Smooth muscle cell (in vitro differentiated cells): ENCODE data around the gene NINL. TPM values are rescaled to one million over a fixed set of nuclear protein-coding genes. Genes with fewer than 3 reads are reported as not detected.

Source experiments
- DNase-seq: peaks from one replicate; lab custom pipeline; 2025; ENCODE audit not compliant: unreplicated experiment; lab: John Stamatoyannopoulos, UW
- H2AFZ ChIP-seq: fragments of 200-600 bp; sonication (generic); 2 replicates; pipeline ENCODE4 v1.6.0; 2016; ENCODE audit warnings: antibody characterized with exemption, low read depth, mild to moderate bottlenecking
- H3F3A ChIP-seq: fragments of 200-600 bp; sonication (generic); 2 replicates; pipeline ENCODE4 v1.6.0; 2017; ENCODE audit warnings: antibody characterized with exemption, low read depth
- H3K27ac ChIP-seq: fragments of 200-600 bp; sonication (generic); 2 replicates; pipeline ENCODE4 v1.5.1; 2016; ENCODE audit warnings: low read depth, mild to moderate bottlenecking
- H3K27me3 ChIP-seq: fragments of 200-600 bp; sonication (generic); 2 replicates; pipeline ENCODE4 v1.6.1; 2016; ENCODE audit warnings: low read depth, mild to moderate bottlenecking
- H3K36me3 ChIP-seq: fragments of 200-600 bp; sonication (generic); 2 replicates; pipeline ENCODE4 v1.5.1; 2016; ENCODE audit warnings: low read depth
- H3K4me1 ChIP-seq: fragments of 200-600 bp; sonication (generic); 2 replicates; pipeline ENCODE4 v1.5.1; 2016; ENCODE audit warnings: low read depth
- H3K4me2 ChIP-seq: fragments of 200-600 bp; sonication (generic); 2 replicates; pipeline ENCODE4 v1.6.0; 2016; ENCODE audit warnings: mild to moderate bottlenecking
- H3K4me3 ChIP-seq: fragments of 200-600 bp; sonication (generic); 2 replicates; pipeline ENCODE4 v1.5.1; 2016; ENCODE audit warnings: mild to moderate bottlenecking
- H3K79me2 ChIP-seq: fragments of 200-600 bp; sonication (generic); 2 replicates; pipeline ENCODE4 v1.6.0; 2016; ENCODE audit warnings: low read depth, mild to moderate bottlenecking
- H3K9ac ChIP-seq: fragments of 200-600 bp; sonication (generic); 2 replicates; pipeline ENCODE4 v1.6.0; 2016; ENCODE audit warnings: low read depth
- H3K9me3 ChIP-seq: fragments of 200-600 bp; sonication (generic); replicated peaks from 2 replicates; pipeline ENCODE4 v1.5.1; 2016; ENCODE audit warnings: low read depth
- H4K20me1 ChIP-seq: fragments of 200-600 bp; sonication (generic); 2 replicates; pipeline ENCODE4 v1.6.0; 2016; ENCODE audit warnings: low read depth
- WGBS: methylation state at CpG from one replicate; pipeline ENCODE4 v1.1.7; 2016; ENCODE audit warnings: low lambda C conversion rate; 5-methylcytosine and 5-hydroxymethylcytosine counted together
- polyA plus RNA-seq: library from polyadenylated mRNA; unstranded; fragments of >200 nt; fragmentation: Nextera tagmentation; extraction: Ambion mirVana; gene quantifications from 2 replicates; pipeline ENCODE4 v1.2.1, GENCODE V29; 2016
- total RNA-seq: library from RNA; depleted of rRNA; stranded (reverse); fragments of >200 nt; gene quantifications from 2 replicates; pipeline ENCODE4 v1.2.3, GENCODE V29; 2014
- TF ChIP-seq, protein P1 (sequence below): fragments of 200-600 bp; sonication (generic); IDR thresholded peaks from 2 replicates; pipeline ENCODE4 v1.5.1; 2017; ENCODE audit warnings: borderline replicate concordance, mild to moderate bottlenecking, antibody characterized with exemption; ENCODE audit not compliant: insufficient read depth, poor library complexity, severe bottlenecking

Gene NINL
- total and polyA plus RNA-seq, 2 experiments from 2014 or later, result 10.7 to 12.2 TPM

GRCh38 chr20:25574411-25574810 is 10.9 kb downstream of the NINL start:
- H3K36me3 ChIP-seq, result no peaks in the 10 kb centered on the region
- peaks cover 89% of the 10 kb centered on the region for H3K79me2 ChIP-seq
- H4K20me1 ChIP-seq, result peaks cover 95% of the 10 kb centered on the region
- no peak for DNase-seq
- no peaks in the 10 kb centered on the region for H3K9me3 ChIP-seq
- H3K9ac ChIP-seq, result no peak overlapping the region
- TF ChIP-seq, protein P1, sequence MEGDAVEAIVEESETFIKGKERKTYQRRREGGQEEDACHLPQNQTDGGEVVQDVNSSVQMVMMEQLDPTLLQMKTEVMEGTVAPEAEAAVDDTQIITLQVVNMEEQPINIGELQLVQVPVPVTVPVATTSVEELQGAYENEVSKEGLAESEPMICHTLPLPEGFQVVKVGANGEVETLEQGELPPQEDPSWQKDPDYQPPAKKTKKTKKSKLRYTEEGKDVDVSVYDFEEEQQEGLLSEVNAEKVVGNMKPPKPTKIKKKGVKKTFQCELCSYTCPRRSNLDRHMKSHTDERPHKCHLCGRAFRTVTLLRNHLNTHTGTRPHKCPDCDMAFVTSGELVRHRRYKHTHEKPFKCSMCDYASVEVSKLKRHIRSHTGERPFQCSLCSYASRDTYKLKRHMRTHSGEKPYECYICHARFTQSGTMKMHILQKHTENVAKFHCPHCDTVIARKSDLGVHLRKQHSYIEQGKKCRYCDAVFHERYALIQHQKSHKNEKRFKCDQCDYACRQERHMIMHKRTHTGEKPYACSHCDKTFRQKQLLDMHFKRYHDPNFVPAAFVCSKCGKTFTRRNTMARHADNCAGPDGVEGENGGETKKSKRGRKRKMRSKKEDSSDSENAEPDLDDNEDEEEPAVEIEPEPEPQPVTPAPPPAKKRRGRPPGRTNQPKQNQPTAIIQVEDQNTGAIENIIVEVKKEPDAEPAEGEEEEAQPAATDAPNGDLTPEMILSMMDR, result no peak
- no peak overlapping the region for H3K4me2 ChIP-seq
- no peaks in the 10 kb centered on the region for H3F3A ChIP-seq
- no peak overlapping the region for H3K4me3 ChIP-seq
- no peak overlapping the region for H2AFZ ChIP-seq
- no peaks in the 10 kb centered on the region for H3K27me3 ChIP-seq
- 84% methylated on average over 3 of the region's 3 CpGs for WGBS
- H3K4me1 ChIP-seq, result no peaks in the 10 kb centered on the region
- no peak overlapping the region for H3K27ac ChIP-seq

DNA sequence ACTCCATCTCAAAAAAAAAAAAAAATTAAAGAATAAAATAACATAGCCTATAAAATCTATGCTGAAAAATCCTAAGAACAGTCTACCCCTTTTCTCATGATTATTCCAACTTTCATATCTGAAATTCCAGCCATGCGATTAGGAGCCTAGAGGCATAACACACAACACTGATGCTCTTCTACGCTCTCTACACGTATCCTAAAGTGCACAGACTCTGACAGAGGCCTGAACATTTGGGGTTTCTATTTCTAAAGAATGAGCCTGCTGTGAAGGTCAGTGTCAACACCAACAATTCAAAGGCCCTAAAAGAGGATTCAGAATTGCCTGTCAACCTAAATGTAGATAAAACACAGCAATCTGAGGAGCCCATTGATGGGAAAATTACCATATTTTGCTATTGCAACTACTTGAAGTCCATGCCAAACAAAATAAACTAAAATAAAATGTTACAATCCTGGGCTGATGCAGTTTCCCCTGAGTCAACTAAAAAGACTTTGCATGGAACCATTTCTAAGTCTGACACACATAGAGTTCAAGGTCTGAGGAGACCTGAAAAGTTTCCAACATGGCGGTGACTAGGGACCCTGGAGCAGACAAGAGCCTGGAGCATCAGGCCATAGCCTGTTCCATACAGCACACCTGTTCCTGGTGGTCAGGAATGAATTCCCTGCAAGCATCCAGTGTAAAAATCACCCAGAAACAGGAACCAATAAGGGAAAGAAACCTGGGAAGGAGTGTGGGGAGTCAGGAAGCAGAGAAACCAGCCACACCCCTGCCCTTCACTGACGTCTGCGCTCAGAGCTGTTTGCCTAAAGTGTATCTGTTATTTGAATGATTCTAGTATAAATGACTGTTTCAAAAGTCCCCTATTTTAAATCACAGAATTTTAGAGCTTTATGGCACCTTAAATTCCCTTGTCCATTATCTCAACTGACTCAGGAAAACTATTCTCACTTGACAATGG is 11.8 kb downstream of the NINL start:
- Histone ChIP-seq H3K4me1 (no peaks in the 10 kb centered on the region), H3K79me2 (peaks cover 89% of the 10 kb centered on the region), H3K27ac (no peak overlapping the region), H3K9me3 (no peaks in the 10 kb centered on the region), H3K4me2 (no peak overlapping the region), H3K4me3 (no peak overlapping the region), H3K36me3 (no peaks in the 10 kb centered on the region), H4K20me1 (peaks cover 95% of the 10 kb centered on the region), H3K9ac (no peak overlapping the region), H3F3A (no peaks in the 10 kb centered on the region), H3K27me3 (no peaks in the 10 kb centered on the region), H2AFZ (no peak overlapping the region)
- no peak for DNase-seq
- TF ChIP-seq, protein P1, result no peak
- WGBS, result 96% methylated on average over 6 of the region's 6 CpGs

- no peaks in the 10 kb centered on the region for H3K27me3 ChIP-seq
- no peak overlapping the region for H3K4me2 ChIP-seq
- no peaks in the 10 kb centered on the region for H3K36me3 ChIP-seq
- H3F3A ChIP-seq, result no peaks in the 10 kb centered on the region
- no peak for DNase-seq
- 92% methylated on average over 2 of the region's 2 CpGs for WGBS
- TF ChIP-seq, protein P1, result no peak
- peaks cover 95% of the 10 kb centered on the region for H4K20me1 ChIP-seq
- no peak overlapping the region for H2AFZ ChIP-seq
- no peak overlapping the region for H3K9ac ChIP-seq
- H3K9me3 ChIP-seq, result no peaks in the 10 kb centered on the region
- H3K4me1 ChIP-seq, result no peaks in the 10 kb centered on the region
- H3K27ac ChIP-seq, result no peak overlapping the region
- H3K79me2 ChIP-seq, result peaks cover 89% of the 10 kb centered on the region
- no peak overlapping the region for H3K4me3 ChIP-seq
Measured at GRCh38 chr20:25571817-25572216, 13.5 kb downstream of the NINL start.
